Mucosa of descending colon (tissue), 3 donors: ENCODE measurements around the gene MYOG. TPM values are rescaled to one million over a fixed set of nuclear protein-coding genes. Genes with fewer than 3 reads are reported as not detected.

ENCODE experiments used
- ATAC-seq: fragments of 200-7000 bp; cut with Tn5 transposase; one replicate; pipeline ENCODE4 v1.9.1; 2020; ENCODE audit warnings: mild to moderate bottlenecking, moderate library complexity
- DNase-seq, 3 donors: peaks; one replicate each; pipeline ENCODE4 v3.0.0-alpha.2; 2020
- H3K36me3 ChIP-seq: fragments of 200-600 bp; one replicate; pipeline ENCODE4 v1.8.0; 2021; ENCODE audit warnings: low read depth, mild to moderate bottlenecking
- H3K4me1 ChIP-seq: fragments of 200-600 bp; one replicate; pipeline ENCODE4 v1.8.0; 2021; ENCODE audit warnings: low read depth, mild to moderate bottlenecking
- H3K4me3 ChIP-seq: fragments of 200-600 bp; one replicate; pipeline ENCODE4 v1.8.0; 2021; ENCODE audit warnings: mild to moderate bottlenecking
- H3K9me3 ChIP-seq: fragments of 200-600 bp; one replicate; pipeline ENCODE4 v1.8.0; 2021; ENCODE audit warnings: mild to moderate bottlenecking
- intact Hi-C, 2 donors: fragments of 100-400 bp; cut with DNase I in 1 of 2; cut with micrococcal nuclease in 1 of 2; formaldehyde crosslinking; loops; one replicate each; pipeline versions ENCODE4 v1.11.0 to v1.11.1; 2022; cut with DNase I, micrococcal nuclease
- total RNA-seq, 3 donors: library from RNA; stranded (reverse); fragmentation: NEBNext Ultra II Directional in 2 of 3; extraction: Animal tissue kit (Norgen Biotek cat#: 25700) in 2 of 3; gene quantifications; one replicate each; pipeline versions ENCODE4 v1.2.1 to v1.2.4, GENCODE V29; 2021 to 2023
- TF ChIP-seq, protein P1 (sequence below): fragments of 200-600 bp; IDR thresholded peaks from one replicate; pipeline ENCODE4 v1.8.0; 2022; ENCODE audit warnings: antibody characterized with exemption, mild to moderate bottlenecking
- donor health status: DM: no; HTN: no; CAD: no; lungs with moderate emphysema.
- donor health status: DM: no; HTN: no; CAD: no.
- donor health status: DM: no; HTN: yes; CAD: no.

Gene MYOG
- total RNA-seq, 3 donors from 2014 or later: not detected

DNA sequence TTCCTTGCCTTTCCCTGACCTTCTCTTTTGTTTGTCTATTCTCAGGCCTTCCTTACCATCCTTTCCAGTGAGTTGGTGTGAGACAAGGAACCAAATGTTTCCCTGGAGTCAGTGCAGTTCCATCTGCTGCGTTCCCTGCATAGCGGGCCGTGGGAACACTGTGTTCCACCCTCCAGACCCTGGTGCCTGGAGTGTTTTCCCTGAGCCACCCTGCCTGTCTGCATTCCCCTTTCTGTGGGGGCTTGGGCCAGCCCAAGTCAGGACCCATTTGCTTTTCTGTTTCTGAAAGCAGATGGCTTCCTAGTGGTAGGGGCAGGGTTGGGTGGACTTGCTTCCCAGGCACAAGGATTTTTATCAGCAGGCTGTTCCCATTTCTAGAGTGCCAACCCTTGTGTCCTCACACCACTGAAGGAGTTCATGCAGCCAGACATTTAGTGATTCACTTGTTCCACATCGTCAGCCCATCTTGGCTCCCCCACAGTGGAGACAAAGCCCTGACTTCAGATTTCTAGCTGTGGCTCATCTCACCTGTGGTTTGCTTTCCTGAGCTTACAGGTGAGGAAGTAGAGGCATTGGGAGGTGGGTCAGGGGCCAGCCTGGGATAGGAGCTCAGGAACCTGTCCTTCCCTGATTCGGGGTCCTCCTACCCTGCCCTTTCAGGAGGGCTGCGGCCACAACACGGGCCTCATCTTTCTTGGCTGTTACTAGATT is 14.1 kb upstream of the MYOG start:
- intact Hi-C loops: no loop called here
- H3K9me3 ChIP-seq: peaks cover 7% of the 10 kb centered on the region
- H3K4me1 ChIP-seq: no peaks in the 10 kb centered on the region
- H3K36me3 ChIP-seq: no peaks in the 10 kb centered on the region
- DNase-seq: no peak
- no peak overlapping the region for H3K4me3 ChIP-seq
- ATAC-seq: no peak
- TF ChIP-seq, protein P1, sequence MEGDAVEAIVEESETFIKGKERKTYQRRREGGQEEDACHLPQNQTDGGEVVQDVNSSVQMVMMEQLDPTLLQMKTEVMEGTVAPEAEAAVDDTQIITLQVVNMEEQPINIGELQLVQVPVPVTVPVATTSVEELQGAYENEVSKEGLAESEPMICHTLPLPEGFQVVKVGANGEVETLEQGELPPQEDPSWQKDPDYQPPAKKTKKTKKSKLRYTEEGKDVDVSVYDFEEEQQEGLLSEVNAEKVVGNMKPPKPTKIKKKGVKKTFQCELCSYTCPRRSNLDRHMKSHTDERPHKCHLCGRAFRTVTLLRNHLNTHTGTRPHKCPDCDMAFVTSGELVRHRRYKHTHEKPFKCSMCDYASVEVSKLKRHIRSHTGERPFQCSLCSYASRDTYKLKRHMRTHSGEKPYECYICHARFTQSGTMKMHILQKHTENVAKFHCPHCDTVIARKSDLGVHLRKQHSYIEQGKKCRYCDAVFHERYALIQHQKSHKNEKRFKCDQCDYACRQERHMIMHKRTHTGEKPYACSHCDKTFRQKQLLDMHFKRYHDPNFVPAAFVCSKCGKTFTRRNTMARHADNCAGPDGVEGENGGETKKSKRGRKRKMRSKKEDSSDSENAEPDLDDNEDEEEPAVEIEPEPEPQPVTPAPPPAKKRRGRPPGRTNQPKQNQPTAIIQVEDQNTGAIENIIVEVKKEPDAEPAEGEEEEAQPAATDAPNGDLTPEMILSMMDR: no peak

DNA sequence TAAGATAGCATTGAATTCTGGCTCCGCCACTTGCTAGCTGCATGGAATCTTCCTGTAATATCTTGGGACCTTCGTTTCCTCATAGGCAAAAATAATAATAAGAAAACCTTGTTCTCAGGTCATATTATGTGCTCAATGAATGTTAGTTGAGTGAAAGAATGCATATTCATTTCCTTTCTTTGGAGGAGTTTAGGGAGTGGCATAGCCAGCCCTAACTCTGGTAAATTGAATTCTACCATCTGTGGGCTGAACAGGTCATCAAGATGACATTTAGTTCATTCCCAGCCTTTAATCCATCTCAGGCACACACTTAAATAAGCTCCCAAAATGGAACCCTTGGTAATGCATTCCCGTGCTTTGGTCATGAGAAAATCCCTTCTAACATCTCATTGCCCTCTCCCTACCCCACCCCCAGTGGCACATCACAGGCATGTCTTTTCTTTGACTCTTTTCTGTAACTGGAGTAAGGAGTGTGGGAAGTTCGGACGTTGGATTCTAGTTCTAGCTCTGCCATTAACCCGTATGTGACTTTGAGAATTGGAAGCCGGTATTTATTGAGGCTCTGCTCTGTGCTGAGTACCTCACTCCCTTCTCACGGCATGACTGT is 13.2 kb upstream of the MYOG start:
- Histone ChIP-seq H3K36me3 (no peaks in the 10 kb centered on the region), H3K9me3 (peaks cover 12% of the 10 kb centered on the region), H3K4me1 (no peaks in the 10 kb centered on the region), H3K4me3 (no peak overlapping the region)
- no peak for ATAC-seq
- DNase-seq: no peak
- TF ChIP-seq, protein P1: no peak
- intact Hi-C loops: no loop called here

DNA sequence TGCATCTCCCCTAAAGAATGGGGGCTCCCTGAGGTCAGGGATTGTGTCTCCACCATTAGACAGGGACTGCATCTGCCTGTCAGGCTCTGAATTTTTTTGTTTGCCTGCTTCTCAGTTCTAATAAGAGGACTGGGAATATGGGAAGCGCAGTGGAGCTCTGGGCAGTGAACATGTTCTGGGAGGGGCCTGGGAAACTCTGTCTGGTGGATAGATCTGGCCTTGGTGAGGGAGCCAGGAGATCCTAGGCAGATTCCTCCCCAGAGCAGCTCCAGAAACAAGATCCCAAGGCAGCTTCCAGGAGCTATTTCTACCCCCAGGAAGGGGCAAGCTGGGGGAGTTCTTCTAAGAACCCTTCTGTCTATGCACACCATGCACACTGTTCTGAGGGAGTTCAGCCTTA is 12.6 kb upstream of the MYOG start:
- no peak for DNase-seq
- H3K9me3 ChIP-seq: peaks cover 12% of the 10 kb centered on the region
- no peaks in the 10 kb centered on the region for H3K36me3 ChIP-seq
- H3K4me1 ChIP-seq: no peaks in the 10 kb centered on the region
- no peak overlapping the region for H3K4me3 ChIP-seq
- no peak for ATAC-seq
- TF ChIP-seq, protein P1: no peak
- intact Hi-C loops: no loop called here

DNA sequence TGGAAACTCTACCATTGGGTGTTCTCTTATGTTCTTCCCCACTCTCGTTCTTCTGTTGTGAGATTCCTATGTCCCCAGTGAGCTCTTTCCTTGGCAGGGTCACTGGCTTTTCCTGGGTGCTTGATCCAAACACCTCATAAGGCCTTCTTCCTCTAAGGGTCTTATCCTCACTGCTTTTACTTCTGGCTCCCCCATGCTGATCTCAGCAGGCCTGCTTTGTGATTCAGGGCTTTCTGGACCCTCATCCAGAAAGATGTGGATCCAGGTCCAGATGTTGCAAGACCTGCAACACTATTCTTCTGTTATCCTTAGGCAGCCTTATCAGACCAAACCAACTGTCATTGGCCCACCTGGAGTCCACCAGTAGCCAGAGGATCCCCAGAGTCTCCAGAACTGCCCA is 11.2 kb upstream of the MYOG start:
- intact Hi-C loops: no loop called here
- ATAC-seq: no peak
- Histone ChIP-seq H3K9me3 (peaks cover 12% of the 10 kb centered on the region), H3K36me3 (no peaks in the 10 kb centered on the region), H3K4me1 (no peaks in the 10 kb centered on the region), H3K4me3 (no peak overlapping the region)
- TF ChIP-seq, protein P1: no peak
- no peak for DNase-seq

DNA sequence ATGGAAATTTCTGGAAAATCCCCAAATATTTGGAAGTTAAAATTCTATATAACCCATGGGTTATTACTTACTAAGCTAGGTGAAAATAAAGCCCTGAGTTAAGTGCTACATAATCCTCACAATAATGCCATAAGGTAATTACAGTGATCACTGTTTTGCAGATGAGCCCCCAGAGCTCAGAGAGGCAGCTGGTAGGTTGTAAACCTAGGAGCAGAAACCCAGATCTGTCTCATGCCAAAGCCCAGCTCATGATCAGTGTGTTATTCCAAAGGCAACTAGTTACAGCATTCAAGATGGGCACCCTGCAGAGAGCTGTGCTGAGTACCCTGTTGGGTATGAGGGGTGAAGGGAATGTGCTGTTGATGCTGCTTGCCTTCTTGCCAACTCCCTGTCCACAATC is 10.8 kb upstream of the MYOG start:
- peaks cover 12% of the 10 kb centered on the region for H3K9me3 ChIP-seq
- TF ChIP-seq, protein P1: no peak
- no peak overlapping the region for H3K4me3 ChIP-seq
- no peak for DNase-seq
- no peaks in the 10 kb centered on the region for H3K4me1 ChIP-seq
- intact Hi-C loops: no loop called here
- H3K36me3 ChIP-seq: no peaks in the 10 kb centered on the region
- no peak for ATAC-seq
